ENCODE results near the gene PCAT6. TPM values are rescaled to one million over a fixed set of nuclear protein-coding genes. Genes with fewer than 3 reads are reported as not detected.

The PCAT6 gene
- total RNA-seq, 1 donor from 2014 or later, result not detected

DNA sequence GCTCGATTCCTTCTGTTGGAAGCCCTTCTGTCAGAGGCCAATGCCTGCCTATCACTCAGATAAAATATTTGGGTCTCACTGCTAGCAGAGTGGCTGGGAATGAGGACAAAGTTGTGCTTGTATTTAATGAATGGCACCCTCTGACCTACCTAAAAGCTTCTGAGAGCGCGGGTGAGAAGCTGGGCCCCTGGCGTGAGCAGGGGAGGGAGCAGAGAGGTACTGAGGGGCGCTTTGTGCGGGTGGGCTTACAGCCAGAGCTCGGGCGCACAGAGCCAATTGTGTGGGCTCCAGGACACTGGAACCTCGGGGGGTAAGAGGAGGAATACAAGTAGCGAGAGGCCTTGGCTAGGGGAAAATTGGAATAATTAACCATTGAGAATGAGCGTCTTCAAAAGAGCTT lies 32.3 kb downstream of the PCAT6 start:
- intact Hi-C loops (cut with micrococcal nuclease), result no loop called here

DNA sequence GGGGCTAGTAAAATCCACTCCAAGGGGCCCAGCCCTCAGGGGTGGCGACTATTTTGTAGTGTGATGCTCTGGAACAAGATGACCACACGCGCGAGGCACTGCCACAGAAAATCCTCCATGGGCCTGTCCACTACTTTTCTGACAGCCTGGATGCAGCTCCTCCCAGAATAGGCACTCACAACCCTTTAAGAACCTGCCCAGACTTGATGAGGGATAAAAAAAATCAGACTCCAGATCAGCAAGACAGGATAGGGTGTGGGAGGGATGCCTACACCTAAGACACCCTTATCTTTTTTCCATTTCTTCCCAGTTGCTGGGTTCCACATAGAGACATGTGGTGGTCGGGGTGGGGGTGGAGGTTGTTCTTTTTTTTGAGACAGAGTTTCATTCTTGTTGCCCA lies 33.5 kb downstream of the PCAT6 start:
- intact Hi-C loops (cut with micrococcal nuclease), result no loop called here

DNA sequence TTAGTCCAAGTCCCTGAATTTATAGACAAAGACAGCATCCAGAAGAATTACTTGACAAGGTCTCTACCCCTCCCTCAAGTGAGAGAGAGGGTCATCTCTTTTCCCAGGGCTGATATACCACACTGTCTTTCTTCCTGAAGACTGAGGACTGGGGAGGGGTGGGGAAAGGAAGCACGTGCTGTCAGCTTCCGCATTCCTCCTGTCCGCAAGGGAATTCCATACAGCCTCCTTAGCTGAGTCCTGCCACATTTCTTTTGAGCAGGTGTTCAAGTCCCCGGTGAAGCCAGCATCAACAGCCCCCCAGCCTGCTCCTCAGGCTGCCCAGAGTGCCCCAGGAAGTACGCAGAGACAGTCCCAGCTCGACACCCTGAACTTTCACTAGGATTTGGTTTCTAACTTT lies 34.2 kb downstream of the PCAT6 start:
- intact Hi-C loops (cut with micrococcal nuclease), result no loop called here

DNA sequence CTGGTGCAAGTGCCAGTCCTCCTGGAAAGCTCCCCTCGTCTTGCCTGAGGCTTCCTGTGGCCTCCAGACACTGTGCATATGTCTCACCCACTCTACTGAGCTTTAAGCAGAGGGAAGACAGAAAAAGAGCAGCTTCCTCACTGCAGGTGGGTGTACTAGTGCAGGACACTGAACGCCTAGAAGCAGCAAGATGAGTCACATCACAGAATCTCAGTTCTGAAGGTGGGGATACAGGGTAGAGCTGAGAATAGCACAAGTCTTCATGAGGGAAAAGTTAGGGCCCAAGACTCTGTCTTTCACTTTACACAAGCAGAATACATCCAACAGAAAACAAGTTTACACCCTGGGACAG lies 37.4 kb downstream of the PCAT6 start:
- intact Hi-C loops (cut with micrococcal nuclease), result loop anchor here (1.0 kb wide), 1 partner anchor 13 kb away; no protein-coding TSS in a partner anchor

DNA sequence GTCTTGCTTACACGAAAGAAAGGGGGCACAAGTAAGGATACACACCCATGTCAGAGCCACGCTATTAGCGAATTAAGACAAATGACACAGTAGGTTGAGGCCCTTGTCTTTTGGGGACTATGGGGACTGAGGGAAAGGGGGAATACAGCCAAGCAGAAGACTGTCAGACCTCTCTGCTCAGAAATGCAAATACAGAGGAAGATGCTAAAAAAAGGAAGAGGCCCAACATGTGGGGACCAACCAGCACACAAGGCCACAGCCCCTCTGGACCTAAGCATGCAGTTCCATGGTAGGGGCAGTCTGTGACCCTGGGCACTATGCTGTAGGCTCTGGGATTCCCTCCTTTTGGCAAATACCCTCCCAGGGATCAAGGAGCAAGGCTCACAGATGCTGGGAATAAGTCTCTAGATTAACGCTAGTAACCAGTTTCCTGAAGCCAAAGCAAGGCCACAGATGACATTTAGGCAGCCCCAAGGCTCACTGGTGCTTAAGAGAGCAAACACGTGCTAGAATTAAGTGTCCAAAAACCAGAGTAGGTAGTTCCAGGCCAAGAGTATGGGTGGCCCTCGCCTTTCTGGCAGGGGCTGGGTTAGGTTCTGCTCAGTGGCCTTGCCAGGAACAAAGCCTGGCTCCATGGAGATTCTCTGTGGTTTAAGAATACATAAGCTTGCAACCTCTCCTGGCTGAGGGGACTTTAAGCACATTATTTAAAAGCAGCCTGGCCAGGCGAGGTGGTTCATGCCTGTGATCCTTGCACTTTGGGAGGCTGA lies 40.0 kb downstream of the PCAT6 start:
- intact Hi-C loops (cut with micrococcal nuclease), result no loop called here

DNA sequence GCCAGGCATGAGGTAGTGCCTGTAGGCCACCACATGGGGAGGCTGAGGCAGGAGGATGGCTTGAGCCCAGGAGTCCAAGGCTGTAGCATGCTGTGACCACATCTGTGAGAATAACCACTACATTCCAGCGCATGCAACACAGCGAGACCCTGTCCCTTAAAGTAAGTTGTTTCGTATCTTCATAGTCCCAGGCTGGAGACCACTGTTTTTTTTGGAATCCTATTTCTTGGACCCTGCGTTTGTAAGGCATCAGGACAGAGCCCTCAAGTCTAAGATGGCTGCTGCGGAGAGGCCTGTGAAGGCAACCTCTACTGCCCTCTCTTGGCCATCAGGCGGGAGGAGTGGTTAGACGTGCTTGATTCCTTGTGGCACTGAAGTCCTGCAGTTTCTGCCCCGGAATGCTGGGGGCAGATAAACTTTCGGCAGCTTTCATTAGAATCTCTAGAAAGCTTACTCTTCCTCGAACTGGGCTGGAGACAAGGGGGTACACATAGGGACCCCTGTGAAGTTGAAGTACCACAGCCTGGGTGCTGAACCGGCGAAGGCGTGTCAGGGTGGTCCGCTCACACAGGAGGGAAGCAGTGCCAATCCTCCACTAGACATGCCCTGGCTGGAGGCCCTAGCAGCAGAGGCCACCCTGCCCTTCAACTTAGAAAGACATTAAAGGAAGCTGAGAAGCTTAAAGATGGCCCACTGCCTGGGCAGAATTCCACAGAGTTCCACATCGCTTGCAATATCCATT lies 41.6 kb downstream of the PCAT6 start:
- intact Hi-C loops (cut with micrococcal nuclease), result loop anchor here (1.0 kb wide), 4 partner anchors 42 to 147 kb away; partner anchors contain the start of gene PCAT6

DNA sequence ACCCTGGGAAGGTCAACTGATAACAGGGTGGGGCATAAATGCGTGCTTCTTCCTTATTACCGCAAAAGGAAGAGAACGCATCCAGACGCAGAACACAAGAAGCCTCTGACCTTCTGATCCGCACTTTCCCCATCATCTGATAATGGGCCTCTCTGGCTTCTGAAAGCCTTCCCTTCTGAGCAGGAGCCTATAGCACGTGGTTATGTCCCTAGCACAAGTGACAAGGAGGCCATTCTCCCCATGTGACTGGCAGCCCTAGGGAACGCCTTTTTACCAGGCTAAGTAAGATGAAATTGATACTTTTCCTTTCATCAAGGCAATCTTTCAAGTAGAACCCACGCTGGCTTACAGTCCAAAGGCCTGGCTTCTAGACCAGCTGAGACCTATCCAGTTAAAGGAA lies 44.0 kb downstream of the PCAT6 start:
- intact Hi-C loops (cut with micrococcal nuclease), result no loop called here

DNA sequence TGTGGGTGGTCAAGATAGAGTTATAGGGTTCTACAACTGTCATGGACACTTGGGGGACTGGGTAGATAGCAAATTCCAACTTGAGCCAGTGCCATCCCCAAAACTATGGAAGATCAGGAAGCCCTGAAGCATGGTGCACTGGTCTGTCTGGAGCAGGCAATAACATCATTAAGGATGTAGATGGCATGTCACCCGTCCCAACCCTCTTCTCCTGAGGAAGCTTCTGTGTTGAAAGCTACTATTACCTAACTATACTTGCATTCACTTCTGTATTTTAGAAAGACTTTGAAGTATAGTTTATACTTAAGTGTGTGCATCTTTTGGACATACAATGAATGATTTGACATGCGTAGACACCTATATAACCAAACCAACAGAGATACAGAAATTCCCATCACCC lies 45.3 kb downstream of the PCAT6 start:
- intact Hi-C loops (cut with micrococcal nuclease), result no loop called here

DNA sequence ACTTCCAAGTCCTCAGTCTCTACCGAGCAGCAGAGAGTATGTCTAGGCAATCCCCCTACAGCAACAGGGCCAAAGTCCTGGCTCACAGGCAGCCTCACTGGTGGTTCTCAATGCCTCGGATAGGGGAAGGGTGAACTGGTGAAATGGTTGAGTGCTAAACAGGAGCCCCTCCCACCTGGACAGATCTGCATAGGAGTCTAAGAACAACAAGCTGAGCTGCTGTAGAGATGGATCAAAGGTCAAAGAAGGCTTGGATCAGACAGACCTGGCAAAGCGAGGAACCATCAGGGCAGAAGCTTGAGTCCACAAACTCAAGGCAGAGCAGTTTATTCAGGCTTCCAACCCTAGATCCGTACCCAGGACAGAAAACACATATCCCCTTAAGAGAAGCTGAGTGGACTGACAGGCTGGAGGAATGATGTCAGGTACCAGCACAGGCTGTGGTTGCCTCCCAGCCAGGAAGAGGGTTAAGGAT lies 46.4 kb downstream of the PCAT6 start:
- intact Hi-C loops (cut with micrococcal nuclease), result no loop called here

DNA sequence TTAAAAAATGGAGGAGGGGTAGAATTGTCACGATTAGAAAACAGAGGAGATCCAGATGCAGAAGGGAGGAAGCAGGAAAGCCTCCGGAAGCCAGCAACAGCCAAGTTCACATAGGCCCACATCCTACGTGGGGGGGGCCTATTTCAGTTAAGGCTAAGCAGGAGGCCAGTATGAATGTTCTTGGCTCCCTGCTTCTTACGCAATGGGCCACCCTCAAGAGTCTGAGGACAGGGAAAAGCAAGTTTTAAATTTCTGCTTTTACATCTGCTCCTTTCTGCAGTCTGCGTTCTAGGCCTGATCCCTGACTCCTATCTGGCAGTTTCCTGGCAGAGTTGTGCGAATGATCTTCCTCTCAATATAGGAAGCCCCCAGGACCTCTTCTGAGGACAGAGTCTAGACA lies 47.6 kb downstream of the PCAT6 start:
- intact Hi-C loops (cut with micrococcal nuclease), result no loop called here

DNA sequence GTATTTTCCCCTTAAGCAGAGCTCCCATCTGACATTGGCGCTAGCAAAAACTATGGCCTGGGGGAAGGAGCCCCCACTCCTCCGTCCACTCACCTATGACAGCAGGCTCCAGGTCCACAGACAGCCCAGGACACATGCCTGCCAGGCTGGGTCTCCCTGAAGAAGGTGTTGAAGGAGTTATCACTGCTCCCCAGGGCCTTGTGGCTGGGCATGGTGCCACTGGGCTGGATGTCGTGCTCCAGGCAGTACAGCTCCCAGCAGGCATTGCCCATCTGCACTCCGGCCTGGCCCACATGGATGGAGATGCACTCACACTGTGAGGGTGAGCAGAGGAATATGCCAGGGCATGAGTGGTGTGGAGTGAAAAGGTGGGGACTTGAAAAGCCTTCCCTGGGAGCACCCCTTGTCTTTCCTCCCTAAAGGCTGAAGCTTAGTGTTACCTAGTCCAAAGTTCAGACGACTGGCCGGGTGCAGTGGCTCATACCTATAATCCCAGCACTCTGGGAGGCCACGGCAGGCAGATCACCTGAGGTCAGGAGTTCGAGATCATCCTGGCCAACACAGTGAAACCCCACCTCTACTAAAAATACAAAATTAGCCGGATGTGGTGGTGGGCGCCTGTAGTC lies 48.1 kb downstream of the PCAT6 start:
- intact Hi-C loops (cut with micrococcal nuclease), result no loop called here

DNA sequence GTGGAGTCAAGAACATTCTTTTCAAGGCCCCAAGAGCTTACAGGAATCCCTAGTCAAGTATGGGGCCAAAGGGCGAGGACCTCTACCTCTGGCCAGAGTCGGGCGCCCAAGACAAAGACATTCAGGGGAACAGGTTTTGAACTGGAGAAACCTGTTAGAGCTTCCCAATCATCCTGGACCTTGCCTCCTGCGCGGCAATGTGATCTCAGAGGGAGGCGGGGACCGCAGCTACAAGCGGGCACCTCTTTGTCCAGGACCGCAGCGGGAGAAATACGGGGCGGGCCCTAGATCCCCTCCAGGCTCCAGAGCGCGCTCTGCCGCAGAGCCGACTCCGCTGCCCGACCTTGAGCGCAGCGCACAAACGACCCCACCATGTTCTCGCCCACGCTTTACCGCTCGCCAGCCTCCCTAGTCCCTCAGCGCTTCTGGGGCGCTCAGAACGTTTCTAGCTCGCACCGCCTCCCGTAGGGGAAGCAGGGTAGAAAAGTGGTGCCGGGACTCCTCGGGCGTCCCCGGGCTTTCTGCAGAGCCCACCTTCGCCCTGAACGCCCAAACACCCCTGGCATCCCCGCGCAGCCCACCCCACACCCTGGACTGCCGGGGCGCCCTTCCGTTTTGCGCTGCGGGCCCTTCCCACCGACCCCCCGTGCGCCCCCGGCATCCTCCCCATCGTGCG lies 50.1 kb downstream of the PCAT6 start:
- intact Hi-C loops (cut with micrococcal nuclease), result loop anchor here (1.0 kb wide), 2 partner anchors 28 to 51 kb away; partner anchors contain the start of genes PCAT6 and RABIF

Other genes starting within 250 kb of the PCAT6 start
- not detected in 2 replicates for gene SYT2, start 100.5 kb upstream of the PCAT6 start, total RNA-seq
- 126 and 132 TPM in 2 replicates for gene KDM5B, start 2.5 kb upstream of the PCAT6 start, total RNA-seq
- gene RABIF, start 78.2 kb downstream of the PCAT6 start, total RNA-seq, result 16.1 and 17.0 TPM in 2 replicates
- 25.6 and 29.2 TPM in 2 replicates for gene KLHL12, start 116.3 kb downstream of the PCAT6 start, total RNA-seq
- gene ADIPOR1, start 147.4 kb downstream of the PCAT6 start, total RNA-seq, result 73.2 and 78.5 TPM in 2 replicates
- 25.3 and 30.1 TPM in 2 replicates for gene CYB5R1, start 156.3 kb downstream of the PCAT6 start, total RNA-seq
- 66.3 and 70.7 TPM in 2 replicates for gene TMEM183A, start 196.4 kb downstream of the PCAT6 start, total RNA-seq
- gene PPFIA4, start 215.5 kb downstream of the PCAT6 start, total RNA-seq, result 6.4 and 7.9 TPM in 2 replicates

All from T-helper 1 cell treated with Interleukin-12 subunit alpha and Interleukin-12 subunit beta and Interleukin-4 antibody, amounts not matched to agents 30 ng/mL and 1 ng/mL, for 36 hours (primary cell).